T-helper 1 cell (primary cell): ENCODE results near the gene OTX2.

Experiments
- DNase-seq, 5 donors: peaks; one replicate each; pipeline ENCODE4 v3.0.0-alpha.2; 2012 to 2020
- total RNA-seq, 4 donors: gene quantifications; one replicate each; lab custom pipeline; 2026; lab: John Stamatoyannopoulos, UW

OTX2 gene
- total RNA-seq = 0 reads per million in 4 donors

- DNase-seq = no peak
Observed at GRCh38 chr14:56810147-56810719, at the start of gene OTX2. TSS of gene OTX2 (minus strand) at chr14:56810479. CDS start at chr14:56805456, 5,023 bp downstream.

- DNase-seq = no peak
Observed at GRCh38 chr14:56858422-56858821, 48.1 kb upstream of the OTX2 start.

GRCh38 chr14:56857216-56857615 is 46.9 kb upstream of the OTX2 start:
- no peak for DNase-seq

- no peak for DNase-seq
Observed at GRCh38 chr14:56855891-56856461, 45.7 kb upstream of the OTX2 start.

GRCh38 chr14:56854325-56854724 is 44.0 kb upstream of the OTX2 start:
- DNase-seq = no peak

GRCh38 chr14:56846970-56847930 is 37.0 kb upstream of the OTX2 start:
- no peak for DNase-seq

GRCh38 chr14:56844406-56845002 is 34.2 kb upstream of the OTX2 start:
- no peak for DNase-seq

GRCh38 chr14:56841611-56842010 is 31.3 kb upstream of the OTX2 start:
- no peak for DNase-seq

GRCh38 chr14:56840221-56840620 is 29.9 kb upstream of the OTX2 start:
- no peak for DNase-seq

GRCh38 chr14:56829151-56829550 is 18.9 kb upstream of the OTX2 start:
- DNase-seq = no peak

- DNase-seq = no peak
Observed at GRCh38 chr14:56826214-56826613, 15.9 kb upstream of the OTX2 start.

- DNase-seq = no peak
Observed at GRCh38 chr14:56821805-56822610, 11.7 kb upstream of the OTX2 start.

- DNase-seq = no peak
Observed at GRCh38 chr14:56821177-56821576, 10.9 kb upstream of the OTX2 start.

- DNase-seq = no peak
Observed at GRCh38 chr14:56817396-56817921, 7.2 kb upstream of the OTX2 start.

GRCh38 chr14:56816574-56817391 is 6.5 kb upstream of the OTX2 start:
- DNase-seq = no peak

GRCh38 chr14:56815745-56816144 is 5.5 kb upstream of the OTX2 start:
- DNase-seq = no peak

GRCh38 chr14:56814969-56815700 is 4.9 kb upstream of the OTX2 start:
- DNase-seq = no peak

- no peak for DNase-seq
Observed at GRCh38 chr14:56814519-56814959, 4.3 kb upstream of the OTX2 start.

GRCh38 chr14:56813143-56813551 is 2.9 kb upstream of the OTX2 start:
- DNase-seq = no peak

- DNase-seq = no peak
Observed at GRCh38 chr14:56812364-56813141, 2.3 kb upstream of the OTX2 start.
